ENCODE measurements around the gene SLC35F3. TPM values are rescaled to one million over a fixed set of nuclear protein-coding genes. Genes with fewer than 3 reads are reported as not detected.

The SLC35F3 gene
- total and polyA plus RNA-seq, 9 donors = 0.21 to 0.64 (median 0.31) TPM

DNA sequence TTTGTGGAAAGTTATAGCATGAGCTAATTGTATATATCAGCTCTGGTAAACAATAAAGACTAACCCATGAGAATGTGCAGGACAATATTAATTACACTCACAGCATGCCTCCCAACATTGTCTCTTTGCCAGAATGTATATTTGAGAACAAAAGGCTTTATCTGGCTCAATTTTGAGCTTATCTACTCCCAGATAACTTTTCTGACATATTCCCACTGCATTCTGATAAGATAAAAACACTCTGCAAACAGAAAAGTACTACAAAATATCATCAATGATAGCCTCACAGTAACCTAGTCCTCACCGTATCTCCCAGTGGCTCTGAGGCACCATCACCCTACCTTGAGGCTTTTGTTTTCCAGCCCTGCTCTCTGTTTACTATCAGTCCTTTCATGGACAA is 188.6 kb downstream of the SLC35F3 start:
- Histone ChIP-seq H3K4me3 (ENCODE audit: low read length) (no peak overlapping the region), H3K27ac (ENCODE audit: low read length) (no peak overlapping the region), H3K4me1 (ENCODE audit: control insufficient read depth, insufficient read depth, low read length) (peaks cover 32% of the 10 kb centered on the region), H3K27me3 (ENCODE audit: control insufficient read depth, insufficient read depth, low read length) (no peaks in the 10 kb centered on the region), H3K36me3 (ENCODE audit: control insufficient read depth, insufficient read depth, low read length) (no peaks in the 10 kb centered on the region), H3K9me3 (replicated peaks; ENCODE audit: control insufficient read depth, low read depth, low read length) (no peaks in the 10 kb centered on the region)
- 25% methylated on average over 1 of the region's 1 CpG for WGBS (ENCODE audit: insufficient coverage)
- DNase-seq = no peak

- Histone ChIP-seq H3K4me3 (ENCODE audit: low read length) (no peak overlapping the region), H3K4me1 (ENCODE audit: control insufficient read depth, insufficient read depth, low read length) (peaks cover 32% of the 10 kb centered on the region), H3K27me3 (ENCODE audit: control insufficient read depth, insufficient read depth, low read length) (no peaks in the 10 kb centered on the region), H3K27ac (ENCODE audit: low read length) (peak overlapping the region; percentile 9), H3K36me3 (ENCODE audit: control insufficient read depth, insufficient read depth, low read length) (no peaks in the 10 kb centered on the region), H3K9me3 (replicated peaks; ENCODE audit: control insufficient read depth, low read depth, low read length) (no peaks in the 10 kb centered on the region)
- 9% methylated on average over 5 of the region's 5 CpGs for WGBS (ENCODE audit: insufficient coverage)
- DNase-seq = peak; percentile 94
These were observed 189.3 kb downstream of the SLC35F3 start for GRCh38 chr1:234093741-234094140.

DNA sequence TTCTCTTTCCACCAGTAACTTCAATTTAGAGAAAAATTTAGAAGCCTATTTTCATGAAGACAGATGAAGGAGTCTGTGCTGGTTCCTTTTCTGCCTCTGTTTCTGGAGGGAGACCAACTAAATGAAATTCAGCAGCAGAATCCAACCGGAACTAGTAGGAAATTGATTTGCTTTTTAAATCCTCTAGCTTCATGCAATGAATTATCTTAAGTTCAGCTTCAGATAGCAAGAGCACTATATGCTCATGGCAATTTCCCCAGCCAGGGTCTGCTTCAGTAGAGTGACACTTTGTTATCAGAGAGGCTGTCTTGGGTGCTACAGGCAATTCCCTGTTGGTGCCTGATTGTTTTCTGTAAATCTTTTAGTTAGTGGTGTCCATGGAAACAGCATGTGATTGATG is 189.7 kb downstream of the SLC35F3 start:
- Histone ChIP-seq H3K9me3 (replicated peaks; ENCODE audit: control insufficient read depth, low read depth, low read length) (no peaks in the 10 kb centered on the region), H3K27me3 (ENCODE audit: control insufficient read depth, insufficient read depth, low read length) (no peaks in the 10 kb centered on the region), H3K4me3 (ENCODE audit: low read length) (no peak overlapping the region), H3K36me3 (ENCODE audit: control insufficient read depth, insufficient read depth, low read length) (no peaks in the 10 kb centered on the region), H3K4me1 (ENCODE audit: control insufficient read depth, insufficient read depth, low read length) (peaks cover 32% of the 10 kb centered on the region), H3K27ac (ENCODE audit: low read length) (peak overlapping the region; percentile 9)
- WGBS (ENCODE audit: insufficient coverage) = no CpG with 5 or more reads among the region's 1 CpG
- DNase-seq = peak; percentile 83

DNA sequence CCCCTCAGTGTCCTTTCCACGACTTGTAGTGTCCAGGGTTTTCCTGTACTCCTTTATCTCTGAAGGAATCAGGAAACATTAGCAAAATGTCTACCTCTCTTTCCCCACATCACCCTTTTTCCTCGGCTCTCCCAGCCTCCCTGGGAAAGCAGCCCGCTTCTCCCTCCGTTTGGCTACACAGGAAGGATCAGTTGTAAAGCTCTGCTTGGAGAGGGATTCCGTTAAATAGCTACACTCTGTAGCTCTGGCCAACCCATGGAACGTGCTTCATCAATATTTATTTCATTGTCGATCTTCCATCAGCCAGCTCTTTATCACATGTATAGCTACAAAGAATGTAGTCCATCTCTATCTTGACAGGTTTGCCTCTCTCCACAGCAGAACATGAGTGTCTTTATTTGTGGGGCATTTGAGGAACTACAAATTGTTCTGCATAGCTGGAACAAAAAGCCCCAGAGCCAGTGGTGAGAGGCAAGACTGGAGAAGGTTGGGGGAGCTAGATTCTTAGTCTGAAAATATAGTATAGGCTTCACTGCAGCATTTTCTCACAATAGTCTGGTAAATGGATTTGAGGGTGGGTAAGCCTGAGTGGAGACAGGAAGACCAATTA is 191.8 kb downstream of the SLC35F3 start:
- peak; percentile 63 for DNase-seq
- peaks cover 32% of the 10 kb centered on the region for H3K4me1 ChIP-seq (ENCODE audit: control insufficient read depth, insufficient read depth, low read length)
- 13% methylated on average over 6 of the region's 7 CpGs for WGBS (ENCODE audit: insufficient coverage)

GRCh38 chr1:234102583-234102982 is 198.1 kb downstream of the SLC35F3 start:
- H3K36me3 ChIP-seq (ENCODE audit: control insufficient read depth, insufficient read depth, low read length) = no peaks in the 10 kb centered on the region
- WGBS (ENCODE audit: insufficient coverage) = 0% methylated on average over 1 of the region's 8 CpGs
- no peak overlapping the region for H3K4me3 ChIP-seq (ENCODE audit: low read length)
- DNase-seq = peak; percentile 93
- H3K9me3 ChIP-seq (replicated peaks; ENCODE audit: control insufficient read depth, low read depth, low read length) = no peaks in the 10 kb centered on the region
- H3K4me1 ChIP-seq (ENCODE audit: control insufficient read depth, insufficient read depth, low read length) = peaks cover 14% of the 10 kb centered on the region
- no peak overlapping the region for H3K27ac ChIP-seq (ENCODE audit: low read length)
- H3K27me3 ChIP-seq (ENCODE audit: control insufficient read depth, insufficient read depth, low read length) = no peaks in the 10 kb centered on the region

More for the DNA sequence above, 191.8 kb downstream of the SLC35F3 start:
- H3K4me3 ChIP-seq (ENCODE audit: low read length) = no peak overlapping the region
- no peaks in the 10 kb centered on the region for H3K9me3 ChIP-seq (replicated peaks; ENCODE audit: control insufficient read depth, low read depth, low read length)
- H3K27me3 ChIP-seq (ENCODE audit: control insufficient read depth, insufficient read depth, low read length) = no peaks in the 10 kb centered on the region
- no peak overlapping the region for H3K27ac ChIP-seq (ENCODE audit: low read length)
- H3K36me3 ChIP-seq (ENCODE audit: control insufficient read depth, insufficient read depth, low read length) = no peaks in the 10 kb centered on the region

GRCh38 chr1:234103198-234103597 is 198.7 kb downstream of the SLC35F3 start:
- Histone ChIP-seq H3K4me3 (ENCODE audit: low read length) (no peak overlapping the region), H3K4me1 (ENCODE audit: control insufficient read depth, insufficient read depth, low read length) (peaks cover 14% of the 10 kb centered on the region), H3K27me3 (ENCODE audit: control insufficient read depth, insufficient read depth, low read length) (no peaks in the 10 kb centered on the region), H3K9me3 (replicated peaks; ENCODE audit: control insufficient read depth, low read depth, low read length) (no peaks in the 10 kb centered on the region), H3K27ac (ENCODE audit: low read length) (no peak overlapping the region), H3K36me3 (ENCODE audit: control insufficient read depth, insufficient read depth, low read length) (no peaks in the 10 kb centered on the region)
- WGBS (ENCODE audit: insufficient coverage) = 52% methylated on average over 3 of the region's 3 CpGs
- no peak for DNase-seq

DNA sequence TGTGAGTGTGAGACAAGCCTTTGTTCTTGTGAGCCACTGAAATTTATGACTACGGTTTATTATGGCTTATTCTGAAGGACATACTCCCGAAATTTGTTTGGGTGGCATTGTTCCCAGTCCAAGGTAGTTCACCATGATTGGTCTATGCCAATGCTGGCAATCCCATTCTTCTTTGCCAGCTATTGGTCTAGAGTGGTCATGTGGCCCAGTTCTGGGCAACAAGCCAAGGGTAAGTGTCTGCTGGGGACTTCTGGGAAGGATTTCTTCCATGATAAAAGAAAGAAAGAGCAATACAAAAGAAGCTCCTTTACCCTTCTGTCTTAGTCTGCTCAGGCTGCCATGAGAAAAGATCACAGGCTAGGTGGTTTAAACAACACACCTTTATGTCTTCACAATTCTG is 201.6 kb downstream of the SLC35F3 start:
- Histone ChIP-seq H3K36me3 (ENCODE audit: control insufficient read depth, insufficient read depth, low read length) (no peaks in the 10 kb centered on the region), H3K4me3 (ENCODE audit: low read length) (no peak overlapping the region), H3K27me3 (ENCODE audit: control insufficient read depth, insufficient read depth, low read length) (peaks cover 2% of the 10 kb centered on the region), H3K9me3 (replicated peaks; ENCODE audit: control insufficient read depth, low read depth, low read length) (no peaks in the 10 kb centered on the region), H3K27ac (ENCODE audit: low read length) (no peak overlapping the region), H3K4me1 (ENCODE audit: control insufficient read depth, insufficient read depth, low read length) (peaks cover 14% of the 10 kb centered on the region)
- WGBS (ENCODE audit: insufficient coverage) = 95% methylated on average over 2 of the region's 2 CpGs
- DNase-seq = no peak

DNA sequence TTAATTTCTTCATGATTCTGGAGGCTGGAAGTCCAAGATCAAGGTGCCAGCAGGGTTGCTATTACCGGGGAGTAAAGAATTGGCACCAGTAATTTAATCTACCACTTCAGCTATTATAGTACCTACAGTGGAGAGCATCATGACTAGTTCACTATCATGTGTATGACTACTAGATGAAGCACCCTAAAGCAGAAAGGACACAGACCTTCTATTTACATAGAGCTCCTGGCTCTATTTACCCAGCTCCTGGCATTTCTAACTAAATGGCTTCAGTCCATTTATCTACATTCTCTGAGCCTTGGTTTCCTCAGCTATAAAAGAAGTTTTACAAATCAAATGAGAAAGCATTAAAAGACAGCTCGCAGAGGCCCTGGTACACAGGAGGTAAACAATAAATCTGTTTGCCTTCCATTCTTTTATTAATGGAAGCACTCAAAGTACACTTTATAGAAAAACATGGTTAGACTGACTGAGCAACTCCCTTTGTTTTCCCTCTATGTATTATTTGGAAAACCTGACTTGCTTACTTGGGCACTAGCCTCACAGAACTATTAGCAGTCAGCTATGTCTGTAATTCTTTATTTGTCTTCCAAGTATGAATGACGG is 203.0 kb downstream of the SLC35F3 start:
- Histone ChIP-seq H3K36me3 (ENCODE audit: control insufficient read depth, insufficient read depth, low read length) (no peaks in the 10 kb centered on the region), H3K27ac (ENCODE audit: low read length) (no peak overlapping the region), H3K27me3 (ENCODE audit: control insufficient read depth, insufficient read depth, low read length) (peaks cover 2% of the 10 kb centered on the region), H3K4me3 (ENCODE audit: low read length) (no peak overlapping the region), H3K4me1 (ENCODE audit: control insufficient read depth, insufficient read depth, low read length) (peaks cover 7% of the 10 kb centered on the region), H3K9me3 (replicated peaks; ENCODE audit: control insufficient read depth, low read depth, low read length) (no peaks in the 10 kb centered on the region)
- no peak for DNase-seq
- WGBS (ENCODE audit: insufficient coverage) = no CpG with 5 or more reads among the region's 3 CpGs

GRCh38 chr1:234108921-234109320 is 204.4 kb downstream of the SLC35F3 start:
- Histone ChIP-seq H3K9me3 (replicated peaks; ENCODE audit: control insufficient read depth, low read depth, low read length) (no peaks in the 10 kb centered on the region), H3K27me3 (ENCODE audit: control insufficient read depth, insufficient read depth, low read length) (peaks cover 2% of the 10 kb centered on the region), H3K4me1 (ENCODE audit: control insufficient read depth, insufficient read depth, low read length) (no peaks in the 10 kb centered on the region), H3K27ac (ENCODE audit: low read length) (no peak overlapping the region), H3K36me3 (ENCODE audit: control insufficient read depth, insufficient read depth, low read length) (no peaks in the 10 kb centered on the region), H3K4me3 (ENCODE audit: low read length) (no peak overlapping the region)
- WGBS (ENCODE audit: insufficient coverage) = 68% methylated on average over 2 of the region's 3 CpGs
- no peak for DNase-seq

DNA sequence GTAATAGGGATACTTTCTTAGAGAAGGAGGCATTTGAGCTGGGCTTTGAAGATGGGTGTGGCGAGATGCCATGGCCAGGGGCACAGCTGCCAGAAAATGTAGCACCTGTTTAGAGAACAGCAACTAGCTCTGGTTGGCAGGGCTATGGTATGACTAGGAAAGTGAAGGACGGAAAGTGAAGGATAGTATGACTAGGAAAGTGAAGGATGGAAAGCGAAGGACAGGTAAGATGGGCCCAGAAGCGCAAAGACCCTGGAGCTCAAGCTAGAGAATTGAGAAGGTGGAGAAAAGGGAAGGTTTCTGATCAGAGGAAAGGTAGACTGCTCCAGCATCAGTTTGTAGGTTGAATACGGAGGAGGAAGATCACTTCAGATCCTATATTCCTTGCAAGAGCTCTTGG is 205.4 kb downstream of the SLC35F3 start:
- WGBS (ENCODE audit: insufficient coverage) = 91% methylated on average over 5 of the region's 5 CpGs
- Histone ChIP-seq H3K27ac (ENCODE audit: low read length) (no peak overlapping the region), H3K27me3 (ENCODE audit: control insufficient read depth, insufficient read depth, low read length) (peaks cover 2% of the 10 kb centered on the region), H3K4me3 (ENCODE audit: low read length) (no peak overlapping the region), H3K9me3 (replicated peaks; ENCODE audit: control insufficient read depth, low read depth, low read length) (no peaks in the 10 kb centered on the region), H3K36me3 (ENCODE audit: control insufficient read depth, insufficient read depth, low read length) (no peaks in the 10 kb centered on the region), H3K4me1 (ENCODE audit: control insufficient read depth, insufficient read depth, low read length) (no peaks in the 10 kb centered on the region)
- no peak for DNase-seq

All from muscle of leg (tissue), 11 donors.